Gastrocnemius medialis (tissue), 4 donors: Measurements from ENCODE around the gene SFMBT1.

Experiments used
- POLR2A ChIP-seq, 2 donors: fragments of 450-650 bp; IDR thresholded peaks; one replicate each; pipeline ENCODE4 v1.6.1; 2017; ENCODE audit warnings: antibody characterized with exemption in 2 of 2, mild to moderate bottlenecking in 2 of 2, moderate library complexity in 2 of 2
- TF ChIP-seq, protein P1 (sequence below), 5 experiments: fragments of 450-650 bp in 3 of 5; fragments of 200-600 bp in 2 of 5; sonication (generic) in 2 of 5; IDR thresholded peaks in 4 of 5; conservative IDR thresholded peaks in 1 of 5; 1 replicate in 4 of 5; 2 replicates in 1 of 5; pipeline ENCODE4 v1.5.1; 2016 to 2019; ENCODE audit warnings: antibody characterized with exemption in 5 of 5, mild to moderate bottlenecking in 3 of 5, moderate library complexity in 3 of 5

DNA sequence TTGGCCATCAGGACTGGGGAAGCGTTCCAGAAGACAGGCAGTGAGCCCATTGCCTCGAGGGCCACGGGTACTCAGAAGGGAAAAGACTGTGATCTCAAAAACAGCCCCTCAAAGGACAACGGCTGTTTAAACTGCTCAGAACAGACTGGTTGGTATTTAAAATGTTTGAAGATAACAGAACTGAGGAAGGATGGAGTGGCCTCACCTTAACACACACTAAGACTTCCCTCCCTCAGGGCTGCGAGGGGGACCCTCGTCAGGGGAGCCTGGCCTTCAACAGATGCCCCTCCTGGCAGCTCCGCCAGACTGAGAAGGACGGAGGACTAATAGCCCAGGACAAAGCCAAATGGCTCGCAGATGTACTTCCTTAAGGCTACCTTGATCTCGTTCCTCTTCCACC is 151.1 kb downstream of the SFMBT1 start:
- TF ChIP-seq, protein P1, sequence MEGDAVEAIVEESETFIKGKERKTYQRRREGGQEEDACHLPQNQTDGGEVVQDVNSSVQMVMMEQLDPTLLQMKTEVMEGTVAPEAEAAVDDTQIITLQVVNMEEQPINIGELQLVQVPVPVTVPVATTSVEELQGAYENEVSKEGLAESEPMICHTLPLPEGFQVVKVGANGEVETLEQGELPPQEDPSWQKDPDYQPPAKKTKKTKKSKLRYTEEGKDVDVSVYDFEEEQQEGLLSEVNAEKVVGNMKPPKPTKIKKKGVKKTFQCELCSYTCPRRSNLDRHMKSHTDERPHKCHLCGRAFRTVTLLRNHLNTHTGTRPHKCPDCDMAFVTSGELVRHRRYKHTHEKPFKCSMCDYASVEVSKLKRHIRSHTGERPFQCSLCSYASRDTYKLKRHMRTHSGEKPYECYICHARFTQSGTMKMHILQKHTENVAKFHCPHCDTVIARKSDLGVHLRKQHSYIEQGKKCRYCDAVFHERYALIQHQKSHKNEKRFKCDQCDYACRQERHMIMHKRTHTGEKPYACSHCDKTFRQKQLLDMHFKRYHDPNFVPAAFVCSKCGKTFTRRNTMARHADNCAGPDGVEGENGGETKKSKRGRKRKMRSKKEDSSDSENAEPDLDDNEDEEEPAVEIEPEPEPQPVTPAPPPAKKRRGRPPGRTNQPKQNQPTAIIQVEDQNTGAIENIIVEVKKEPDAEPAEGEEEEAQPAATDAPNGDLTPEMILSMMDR (IDR thresholded peaks at IDR 0.05 in 4 of 5, conservative IDR thresholded peaks at IDR 0.05 in 1 of 5), result no peak
- TF ChIP-seq POLR2A (IDR thresholded peaks at IDR 0.05), result no peak
